HG02885 (cell line): ENCODE measurements around the gene TEPSIN.
A peak's percentile ranks its signal among the peaks of the same experiment; 100 is the strongest.

Source experiments
- ATAC-seq: cut with Tn5 transposase; IDR thresholded peaks from one replicate; pipeline ENCODE4 v1.9.1; 2021; ENCODE audit warnings: mild to moderate bottlenecking; ENCODE audit not compliant: unreplicated experiment, poor library complexity

Gene TEPSIN

DNA sequence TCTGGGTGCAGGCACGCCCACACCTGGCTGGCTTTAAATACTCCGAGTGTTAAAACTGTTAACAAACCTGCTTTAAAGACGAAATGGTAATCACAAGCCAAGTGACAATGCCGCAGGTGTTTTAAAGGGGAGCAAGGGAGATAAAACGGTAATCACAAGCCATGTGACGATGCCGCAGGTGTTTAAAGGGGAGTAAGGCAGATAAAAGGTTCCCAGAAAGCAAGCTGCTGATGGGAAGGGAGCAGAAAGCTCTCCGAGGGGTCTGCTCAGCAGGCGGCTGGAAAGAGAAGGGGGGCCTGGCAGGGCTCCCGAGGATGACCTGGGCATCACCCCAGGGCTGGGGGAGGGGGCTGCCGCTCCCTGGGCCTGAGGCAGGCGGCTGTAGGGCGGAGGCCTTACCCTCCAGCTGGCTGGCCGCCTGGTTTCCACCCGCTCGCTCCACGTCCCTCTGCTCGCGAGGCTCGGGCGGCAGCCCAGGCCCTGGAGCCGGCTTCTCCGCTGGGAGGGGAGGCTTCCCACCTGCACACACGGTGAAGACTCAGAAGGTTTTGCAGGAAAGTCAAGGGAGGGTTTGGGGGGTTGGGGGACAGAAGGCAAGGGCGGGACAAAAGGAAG is 12.3 kb upstream of the TEPSIN start:
- ATAC-seq, result no peak

GRCh38 chr17:81250286-81251093 is 11.6 kb upstream of the TEPSIN start:
- ATAC-seq, result no peak

DNA sequence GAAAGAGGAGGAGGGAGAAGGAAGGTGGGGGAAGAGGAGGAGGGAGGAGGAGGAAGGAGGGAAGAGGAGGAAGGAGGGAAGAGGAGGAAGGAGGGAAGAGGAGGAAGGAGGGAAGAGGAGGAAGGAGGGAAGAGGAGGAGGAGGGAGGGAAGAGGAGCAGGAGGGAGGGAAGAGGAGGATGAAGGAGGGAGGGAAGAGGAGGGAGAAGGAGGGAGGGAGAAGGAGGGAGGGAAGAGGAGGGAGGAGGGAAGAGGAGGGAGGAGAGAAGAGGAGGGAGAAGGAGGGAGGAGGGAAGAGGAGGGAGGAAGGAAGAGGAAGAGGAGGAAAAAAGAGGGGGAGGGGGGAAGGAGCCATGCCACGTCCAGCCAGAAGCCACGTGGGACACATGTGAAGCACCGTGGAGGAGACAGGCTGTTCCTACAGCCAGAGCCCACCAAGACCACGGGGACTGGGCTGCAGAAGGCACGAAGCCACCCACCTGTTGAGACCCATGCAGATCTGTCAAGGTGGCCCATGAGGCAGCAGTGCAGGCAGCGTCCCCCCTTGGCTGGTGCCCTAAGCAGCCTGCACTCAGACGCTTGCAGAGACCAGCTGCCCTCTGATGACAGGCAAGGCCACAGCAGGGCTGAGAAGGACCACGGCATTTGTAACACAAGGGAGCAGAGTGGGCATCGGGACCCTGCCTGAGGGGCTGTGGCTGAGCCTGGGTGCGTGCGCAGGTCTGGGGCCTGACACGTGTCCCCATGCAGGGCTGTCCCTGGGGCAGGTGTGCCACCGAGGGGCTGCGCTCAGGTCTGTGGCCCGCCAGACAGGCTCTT is 10.6 kb upstream of the TEPSIN start:
- no peak for ATAC-seq

- ATAC-seq, result no peak
Observed at GRCh38 chr17:81248649-81249048, 9.8 kb upstream of the TEPSIN start.

- no peak for ATAC-seq
Observed at GRCh38 chr17:81247339-81247990, 8.6 kb upstream of the TEPSIN start.

DNA sequence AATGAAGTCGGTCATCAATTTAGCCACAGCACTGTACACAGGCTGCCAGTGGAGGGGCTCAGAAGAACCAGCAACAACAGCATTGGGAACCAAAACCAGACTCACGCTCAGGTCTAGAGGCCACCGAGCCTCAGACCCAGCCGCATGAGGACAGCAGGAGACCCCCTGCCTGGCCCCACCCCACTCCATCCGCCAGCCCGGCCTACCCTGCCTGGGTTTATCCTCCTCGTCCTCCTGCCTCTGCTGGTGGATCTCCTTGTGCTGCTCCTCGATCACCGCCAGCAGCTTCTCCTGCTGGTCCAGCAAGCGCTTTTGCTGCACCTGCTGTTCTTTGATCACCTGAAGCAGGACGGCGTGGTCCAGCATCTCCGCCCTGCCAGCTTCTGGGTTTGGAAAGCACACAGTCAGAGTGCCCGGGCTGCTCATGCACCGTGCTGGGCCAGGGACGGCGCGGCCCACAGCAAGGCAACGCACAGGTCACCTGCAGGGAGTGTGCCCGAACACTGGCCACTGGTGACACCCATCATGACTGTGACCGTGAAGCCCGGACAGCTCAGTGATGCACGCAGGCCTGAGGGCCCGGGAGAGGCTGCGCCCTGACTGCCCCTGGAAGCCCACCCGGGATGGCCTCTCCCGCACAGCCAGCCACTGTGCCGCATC is 8.0 kb upstream of the TEPSIN start:
- no peak for ATAC-seq

GRCh38 chr17:81246343-81246670 is 7.5 kb upstream of the TEPSIN start:
- ATAC-seq, result no peak

DNA sequence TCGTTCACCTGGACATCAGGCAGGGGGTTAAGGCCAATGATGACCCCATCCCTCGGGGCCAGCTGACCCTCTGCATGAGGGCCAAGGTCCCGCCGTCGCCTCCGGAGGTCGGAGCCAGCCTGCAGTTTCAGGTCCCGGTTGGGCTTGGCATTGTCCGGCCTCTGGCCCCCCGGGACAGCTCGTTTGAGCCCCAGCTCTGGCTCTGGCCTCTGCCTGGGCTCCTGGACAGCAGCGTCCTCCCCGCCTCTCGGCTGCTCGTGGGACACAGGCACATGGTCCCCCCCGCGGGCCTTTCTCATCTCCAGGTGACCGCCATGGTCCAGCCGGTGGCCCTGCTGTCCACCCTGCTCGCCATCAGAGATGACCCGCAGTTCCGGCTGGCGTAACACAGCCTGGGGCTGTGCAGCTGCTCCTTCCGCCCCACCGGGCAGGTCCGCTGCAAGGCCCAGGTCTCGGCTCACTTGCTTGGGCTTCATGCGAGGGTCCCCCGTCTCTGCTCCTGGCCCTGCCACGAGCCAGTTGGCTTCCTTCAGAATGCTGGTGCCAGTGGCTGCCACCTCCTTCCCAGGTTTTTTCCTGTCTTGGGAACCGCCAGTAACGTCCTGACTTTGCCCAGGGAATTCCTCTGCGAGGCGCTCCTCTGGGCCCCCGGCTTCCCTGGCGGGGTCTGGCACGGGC is 6.9 kb upstream of the TEPSIN start:
- ATAC-seq, result no peak

GRCh38 chr17:81245024-81245664 is 6.3 kb upstream of the TEPSIN start:
- peak; percentile 50 for ATAC-seq

- ATAC-seq, result no peak
Observed at GRCh38 chr17:81244358-81245023, 5.6 kb upstream of the TEPSIN start.

DNA sequence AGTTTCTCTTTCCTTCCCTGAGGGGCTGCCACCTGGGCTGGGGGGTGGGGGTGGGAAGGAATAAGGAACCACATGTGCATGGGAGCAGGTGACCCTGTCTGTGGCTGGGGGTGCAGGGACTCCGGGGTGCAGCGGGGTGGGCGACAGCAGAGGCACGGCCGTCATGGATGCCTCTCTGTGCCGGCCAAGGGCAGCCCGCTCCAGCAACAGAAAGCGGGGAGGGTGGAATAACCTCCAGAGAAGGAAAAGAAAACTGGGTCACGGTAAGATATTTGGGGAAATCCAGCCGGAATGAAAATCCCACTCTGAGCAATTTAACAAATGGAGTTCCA is 4.4 kb upstream of the TEPSIN start:
- no peak for ATAC-seq

- ATAC-seq, result no peak
Observed at GRCh38 chr17:81242421-81243332, 3.8 kb upstream of the TEPSIN start.

DNA sequence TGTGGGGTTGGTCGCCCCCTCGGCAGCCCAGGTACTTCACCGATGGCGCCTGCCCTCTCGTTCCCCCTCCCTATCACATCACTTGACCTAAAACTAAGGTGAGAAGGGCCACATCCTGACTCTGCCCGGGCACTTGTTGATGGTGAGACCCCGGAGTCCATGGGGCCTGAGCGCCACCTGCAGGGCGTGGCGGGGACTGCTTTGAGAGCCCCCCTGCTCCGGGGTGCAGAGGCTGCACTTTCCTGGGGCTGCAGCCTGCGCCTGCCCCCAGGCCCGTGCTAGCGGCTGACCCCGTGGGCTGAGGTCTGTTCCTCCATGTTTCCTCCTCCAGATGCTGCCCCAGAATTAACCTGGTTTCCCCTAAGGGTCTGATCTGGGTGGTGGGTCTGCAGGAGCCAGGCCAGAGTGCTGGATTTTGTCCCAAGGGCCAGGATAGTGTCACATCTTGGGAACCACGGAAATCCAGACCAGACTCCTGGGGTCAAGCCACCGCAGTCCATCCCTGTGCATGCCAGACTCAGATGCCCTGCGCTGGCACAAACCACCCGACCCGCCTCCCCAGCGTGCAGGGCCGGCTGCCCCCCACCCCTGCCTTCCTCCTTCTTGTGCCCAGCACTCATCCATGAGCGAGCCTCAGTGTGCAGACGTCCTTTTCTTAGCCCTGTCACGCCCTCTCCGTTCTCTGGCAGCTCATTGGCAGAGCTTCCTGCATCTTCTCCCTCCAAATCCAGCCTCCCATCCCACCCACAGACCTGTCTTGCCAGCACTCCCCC is 3.0 kb upstream of the TEPSIN start:
- ATAC-seq, result no peak

- ATAC-seq, result no peak
Observed at GRCh38 chr17:81241203-81241602, 2.3 kb upstream of the TEPSIN start.

DNA sequence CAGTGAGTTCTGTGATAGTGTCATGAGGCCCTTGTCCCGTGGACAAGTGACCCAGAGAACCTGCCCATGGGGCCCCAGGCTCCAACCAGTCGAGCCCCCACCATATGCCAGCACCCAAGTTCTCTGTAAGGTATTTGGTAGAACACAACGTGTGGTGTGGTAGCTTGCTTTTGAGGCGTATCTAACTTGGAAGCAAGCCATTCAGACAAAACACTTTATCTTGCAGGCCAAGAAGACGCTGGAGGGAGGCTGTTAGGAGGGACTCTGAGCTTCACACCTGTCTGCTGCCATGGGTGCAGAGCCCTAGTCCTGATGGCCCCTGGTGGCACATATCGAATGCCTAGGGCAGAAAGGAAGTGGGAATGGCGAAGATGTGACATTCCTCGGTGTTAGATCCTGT is 1.9 kb upstream of the TEPSIN start:
- ATAC-seq, result no peak

DNA sequence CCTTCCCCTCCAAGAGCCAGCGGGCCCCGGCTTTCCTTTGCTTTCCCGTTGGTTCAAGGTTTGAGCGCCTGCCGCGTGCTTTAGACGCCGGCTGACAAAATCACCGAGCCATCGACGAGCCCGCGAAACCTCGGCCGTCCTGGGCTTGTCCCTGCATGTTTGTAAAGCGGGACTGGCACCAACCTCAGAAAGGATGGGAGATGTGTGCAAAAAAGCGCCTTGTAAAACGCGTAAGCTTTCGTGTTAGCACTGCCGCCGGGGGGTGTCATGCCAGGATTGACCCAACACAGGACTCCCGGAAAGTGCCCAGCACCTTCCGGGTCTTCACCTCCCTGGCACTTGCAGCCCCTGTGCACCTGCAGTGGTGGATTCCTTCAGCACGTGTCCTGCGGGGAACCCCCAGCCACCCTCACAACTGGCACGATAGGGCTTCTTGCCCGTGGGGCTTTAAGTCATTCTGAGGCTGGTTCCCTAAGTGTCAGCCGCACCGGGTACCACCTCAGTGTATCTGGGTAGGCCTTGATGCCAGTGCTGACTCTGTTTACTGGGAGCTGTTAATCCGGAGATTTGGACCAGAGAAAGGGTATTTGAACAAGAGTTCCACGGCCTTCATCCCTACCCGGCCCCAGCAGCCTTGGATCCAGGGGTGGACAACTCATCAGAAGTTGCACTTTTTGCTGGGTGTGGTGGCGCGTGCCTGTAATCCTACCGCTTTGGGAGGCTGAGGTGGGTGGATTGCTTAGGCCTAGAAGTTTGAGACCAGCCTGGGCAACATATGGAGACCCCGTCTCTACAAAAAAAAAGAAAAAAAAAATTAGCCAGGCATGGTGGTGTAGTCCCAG is 1.1 kb upstream of the TEPSIN start:
- ATAC-seq, result no peak
